ENCODE data around the gene PPID.

- TF ChIP-seq CTCF (IDR thresholded peaks at IDR 0.05; ENCODE audit: insufficient read depth, low read depth, low read length) (no peak), EZH2 (IDR thresholded peaks at IDR 0.05; ENCODE audit: insufficient read depth, low read length) (no peak)
Measured at GRCh38 chr4:158767451-158767850, 44.3 kb upstream of the PPID start.

Measured in astrocyte (in vitro differentiated cells and primary cell).